NCI-H82 (cell line): ENCODE data around the gene FOXA2.
"Not testable (repeated sequence)": the region's sequence is repeated elsewhere in the genome, so short reads cannot be mapped to it uniquely, and the experiment has no call there.

Experiments used
- DNase-seq: peaks from one replicate; lab custom pipeline; 2025; lab: John Stamatoyannopoulos, UW

FOXA2 gene

DNA sequence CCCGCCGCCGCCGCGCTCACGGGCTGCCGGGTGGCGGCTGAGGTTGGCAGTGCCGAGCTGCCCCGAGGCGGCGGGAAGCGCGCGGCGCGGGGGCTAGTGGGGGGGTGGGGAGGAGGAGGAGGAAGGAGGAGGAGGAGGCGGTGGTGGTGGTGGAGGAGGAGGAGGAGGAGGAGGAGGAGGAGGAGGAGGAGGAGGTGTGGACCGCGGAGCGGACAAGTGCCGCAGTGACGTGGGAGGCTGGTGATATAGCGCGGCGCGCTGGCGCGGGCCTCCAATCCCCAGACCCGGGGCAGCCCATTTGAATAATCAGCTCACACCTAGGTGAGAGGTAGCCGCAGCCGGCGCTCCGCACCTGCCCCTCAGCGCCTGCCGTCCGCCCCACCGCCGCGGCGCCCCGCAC lies at the start of gene FOXA2:
FOXA2 (minus strand) TSS at position 51 of the 400 bp plus-strand sequence. CDS start 294 bp downstream, outside the sequence.
- peak; percentile 10 for DNase-seq

DNA sequence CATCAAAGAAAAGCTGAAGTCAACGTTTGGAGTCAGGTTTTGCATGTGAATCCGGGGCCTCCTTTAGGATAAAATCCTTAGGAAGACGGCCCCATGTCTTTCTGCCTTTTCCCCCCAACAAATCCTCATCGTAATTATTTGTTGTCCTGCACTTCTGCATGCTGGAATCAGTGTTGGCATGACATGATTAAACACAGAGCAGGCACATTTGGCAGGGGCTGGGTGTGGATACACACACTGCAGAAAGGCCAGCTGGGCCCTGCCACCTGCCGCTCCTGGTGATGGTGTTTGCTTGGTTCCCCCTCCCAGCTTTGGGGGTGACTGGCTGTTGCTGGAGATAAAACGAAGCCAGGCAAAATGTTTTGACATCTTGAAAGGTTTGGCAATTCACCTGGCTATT lies 46.3 kb upstream of the FOXA2 start:
- no peak for DNase-seq

DNA sequence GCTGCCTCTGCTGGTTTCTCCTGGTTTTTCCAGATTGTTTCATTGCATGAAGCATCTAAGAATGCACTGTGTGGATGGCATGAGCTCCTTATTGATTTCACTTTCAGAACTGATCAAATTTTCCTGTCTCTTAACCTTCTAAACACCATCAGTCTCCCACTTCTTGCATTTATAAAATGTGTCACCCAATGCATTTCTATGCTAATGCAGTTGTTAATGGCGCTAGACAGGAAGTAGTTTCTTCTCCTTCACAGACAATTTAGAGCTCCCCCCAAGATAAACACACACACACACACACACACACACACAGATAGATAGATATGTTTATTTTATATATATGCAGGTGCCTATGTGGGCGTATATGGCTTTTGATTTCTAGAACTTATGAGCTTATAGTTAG lies 45.6 kb upstream of the FOXA2 start:
- no peak for DNase-seq

DNA sequence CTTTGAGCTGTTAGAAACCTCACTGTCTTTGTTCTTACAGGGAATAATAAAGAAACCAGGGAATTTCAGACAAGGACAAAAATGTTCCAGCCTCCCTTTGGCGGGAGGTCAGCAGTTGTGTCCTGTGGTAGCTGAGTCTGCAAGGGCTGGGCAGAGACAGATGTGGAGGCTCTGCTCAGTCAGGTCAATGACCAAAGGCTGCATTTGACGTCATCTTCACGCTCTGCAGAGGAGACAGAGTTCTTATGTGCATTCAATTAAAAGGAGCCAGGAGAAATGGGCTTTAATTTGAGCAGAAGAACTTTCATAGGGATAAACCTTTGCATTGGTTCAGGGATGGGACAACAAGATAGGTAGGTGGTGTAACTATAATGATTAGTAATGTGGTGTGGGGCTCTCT lies 45.1 kb upstream of the FOXA2 start:
- no peak for DNase-seq

DNA sequence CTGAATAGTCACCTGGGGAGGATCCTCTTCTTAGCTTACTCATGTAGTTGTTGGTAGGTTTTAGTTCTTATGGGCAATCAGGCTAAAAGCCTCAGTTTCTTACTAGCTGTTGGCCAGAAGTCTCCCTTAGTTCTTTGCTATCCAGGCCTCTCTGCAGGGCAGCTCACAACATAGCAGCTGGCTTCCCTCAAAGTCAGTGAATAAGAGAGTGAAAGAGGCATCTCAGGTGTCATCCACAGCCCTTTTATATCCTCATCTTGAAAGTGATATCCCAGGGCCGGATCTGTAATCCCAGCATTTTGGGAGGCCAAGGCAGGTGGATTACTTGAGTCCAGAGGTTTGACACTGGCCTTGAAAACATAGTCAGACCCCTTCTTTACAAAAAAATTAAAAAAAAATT lies 42.1 kb upstream of the FOXA2 start:
- no peak for DNase-seq

DNA sequence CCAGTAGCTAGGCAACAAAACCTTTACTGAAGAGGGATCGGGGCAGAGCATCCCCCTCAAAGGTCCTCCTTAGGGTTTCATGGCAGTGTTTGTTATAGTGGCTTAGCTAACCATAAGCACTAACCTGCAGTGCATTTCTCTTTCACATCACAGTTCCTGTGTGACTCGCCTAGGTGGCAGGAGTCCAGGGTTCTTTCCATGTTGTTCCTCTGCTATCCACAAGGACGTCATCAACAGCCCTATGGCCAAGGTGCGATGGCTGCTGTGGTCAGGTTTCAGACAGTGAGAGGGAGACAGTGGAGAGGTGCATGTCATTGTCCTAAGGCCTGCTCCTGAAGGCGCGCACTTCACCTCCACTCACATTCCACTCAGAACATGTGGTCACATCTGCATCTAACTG lies 38.8 kb upstream of the FOXA2 start:
- no peak for DNase-seq

DNA sequence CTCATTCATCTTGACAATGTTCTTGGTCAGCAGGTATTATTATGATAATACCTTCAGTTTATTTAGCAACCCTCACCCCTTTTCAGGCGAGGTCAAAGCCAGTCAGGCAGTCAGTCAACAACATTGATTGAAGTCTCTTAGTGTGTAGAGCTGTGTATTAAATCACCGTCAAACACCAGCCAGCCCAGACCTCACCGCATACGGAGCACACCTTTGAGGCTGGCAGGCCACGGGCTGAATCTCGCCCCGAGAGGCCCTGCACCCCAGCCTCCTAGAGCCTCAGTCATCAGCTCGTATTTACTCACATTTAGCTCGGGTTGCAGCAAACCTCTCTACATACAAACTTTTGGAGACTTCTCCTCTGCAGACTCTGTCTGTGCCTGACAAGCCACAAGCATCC lies 36.0 kb upstream of the FOXA2 start:
- no peak for DNase-seq

DNA sequence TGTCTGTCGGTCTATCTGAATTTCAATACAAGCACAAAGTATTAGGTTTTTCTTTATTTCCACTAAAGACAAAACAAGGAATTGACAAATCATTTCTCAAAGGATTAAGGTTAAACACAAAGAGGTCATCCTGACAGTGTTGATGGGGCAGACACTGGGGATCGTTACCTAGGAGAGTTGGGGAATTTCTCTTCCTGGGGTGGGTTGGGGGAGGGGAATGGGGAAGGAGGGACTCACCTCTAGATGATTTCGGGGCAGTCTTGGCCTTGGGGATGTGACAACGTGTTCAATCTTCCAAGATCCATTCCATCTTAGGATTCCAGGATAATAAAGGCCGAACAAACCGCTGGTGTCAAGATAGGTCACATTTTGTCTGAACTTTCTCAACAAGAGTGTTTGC lies 35.4 kb upstream of the FOXA2 start:
- DNase-seq = no peak

DNA sequence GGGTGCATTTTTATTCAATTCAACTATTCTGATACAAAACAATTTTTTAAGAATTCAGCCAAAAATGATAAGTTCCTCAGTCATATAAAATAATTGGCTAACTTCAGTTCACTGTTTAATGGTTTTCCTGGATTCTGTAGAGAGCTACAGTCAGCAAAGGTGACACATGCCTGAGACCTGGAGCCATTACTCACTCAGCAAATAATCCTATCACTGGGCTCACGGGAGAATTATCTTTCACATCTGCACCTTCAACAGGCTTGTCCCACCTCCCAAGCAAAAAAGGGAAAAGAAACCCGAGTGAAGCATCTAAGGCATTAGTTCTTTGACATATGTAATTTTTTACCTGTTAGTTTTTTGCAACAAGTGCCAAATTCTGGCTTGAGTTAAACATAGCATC lies 34.9 kb upstream of the FOXA2 start:
- DNase-seq = peak; percentile 12

DNA sequence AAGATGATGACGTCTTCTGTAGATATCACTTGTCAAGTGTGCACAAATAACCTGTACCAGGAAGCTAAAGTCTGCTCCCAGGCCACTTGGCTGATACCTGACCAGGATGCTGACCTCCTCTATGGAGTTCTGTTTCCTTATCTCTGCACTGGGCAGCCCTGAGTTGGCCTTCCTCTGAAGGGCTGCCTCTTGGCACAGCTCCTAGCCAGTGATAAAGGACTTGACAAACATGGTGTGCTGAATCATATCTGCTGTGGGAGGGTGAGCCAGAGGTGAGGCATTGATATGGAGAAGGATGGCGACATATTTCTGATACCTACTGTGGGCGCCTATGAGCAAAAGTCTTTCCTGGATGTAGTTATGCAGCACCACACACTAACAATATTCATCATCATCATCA lies 32.8 kb upstream of the FOXA2 start:
- DNase-seq = no peak

DNA sequence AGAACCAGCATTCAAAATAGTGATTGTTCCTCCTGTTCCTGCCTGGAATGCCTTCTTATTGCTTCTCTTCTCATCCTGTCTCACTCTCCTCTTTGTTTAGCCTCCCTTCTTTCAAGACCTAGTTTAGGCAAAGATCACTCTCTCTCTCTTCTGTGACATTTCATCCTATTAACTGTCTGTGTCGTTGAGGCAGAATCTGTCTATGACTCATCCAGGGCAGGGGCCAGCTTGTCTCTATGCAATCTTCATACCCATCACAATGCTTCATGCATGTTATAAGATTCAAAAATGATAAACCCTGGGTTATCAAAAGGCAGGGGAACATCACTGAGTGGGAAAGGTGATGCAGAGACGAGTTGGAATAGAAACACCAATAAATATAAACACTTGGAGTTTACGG lies 32.2 kb upstream of the FOXA2 start:
- DNase-seq = no peak

DNA sequence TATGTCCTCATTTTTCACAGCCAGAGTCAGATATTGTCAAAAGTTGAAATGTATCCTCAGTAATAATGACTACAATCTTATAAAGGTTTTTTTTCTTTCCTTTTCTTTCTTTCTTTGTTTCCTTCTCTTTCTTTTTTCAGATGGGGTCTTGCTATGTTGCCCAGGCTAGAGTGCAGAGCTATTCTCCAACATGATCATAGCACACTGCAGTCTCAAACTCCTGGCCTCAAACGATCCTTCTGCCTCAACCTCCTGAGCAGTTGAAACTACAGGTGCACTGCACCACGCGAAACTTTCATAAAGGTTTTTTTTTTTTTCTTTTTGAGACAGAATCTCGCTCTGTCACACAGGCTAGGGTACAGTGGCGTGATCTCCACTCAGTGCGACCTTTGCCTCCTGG lies 31.1 kb upstream of the FOXA2 start:
- DNase-seq = no peak

DNA sequence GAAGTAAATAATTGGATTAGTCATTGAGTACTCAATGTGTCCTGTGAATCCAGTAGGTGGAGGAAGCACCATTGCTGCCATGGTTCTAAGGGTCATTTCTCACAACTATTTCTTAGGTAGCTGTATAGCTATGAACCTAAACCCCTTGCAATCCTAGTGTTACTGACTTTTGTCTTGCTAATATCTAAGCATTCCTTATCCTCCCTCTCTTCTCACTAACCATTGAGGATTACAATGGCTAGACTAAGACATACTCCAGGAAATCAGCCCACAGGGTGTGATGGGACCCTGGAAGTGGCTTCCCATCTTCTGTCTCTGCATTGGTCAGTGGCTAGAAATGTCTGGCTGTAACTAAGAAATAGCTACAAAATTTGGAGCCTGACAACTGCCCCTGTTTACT lies 27.3 kb upstream of the FOXA2 start:
- no peak for DNase-seq

DNA sequence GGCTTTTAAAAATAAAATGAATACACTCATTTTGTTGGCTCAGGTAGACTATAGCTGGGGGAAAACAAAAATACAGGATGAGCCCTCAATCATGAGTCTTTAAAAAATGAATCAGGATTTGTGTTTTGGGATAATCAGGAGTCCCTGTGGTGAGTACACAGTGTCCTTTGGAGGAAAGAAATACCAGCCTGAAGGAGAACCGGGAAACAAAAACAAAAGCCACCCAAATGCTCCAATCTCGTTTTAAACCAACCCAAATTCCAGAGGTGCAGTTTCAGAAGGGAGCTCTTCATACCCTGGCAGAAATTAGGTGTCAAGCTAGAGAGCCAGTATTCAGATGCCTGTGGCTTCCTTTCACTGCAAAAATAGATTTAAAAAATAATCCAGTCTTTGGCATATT lies 23.3 kb upstream of the FOXA2 start:
- no peak for DNase-seq

DNA sequence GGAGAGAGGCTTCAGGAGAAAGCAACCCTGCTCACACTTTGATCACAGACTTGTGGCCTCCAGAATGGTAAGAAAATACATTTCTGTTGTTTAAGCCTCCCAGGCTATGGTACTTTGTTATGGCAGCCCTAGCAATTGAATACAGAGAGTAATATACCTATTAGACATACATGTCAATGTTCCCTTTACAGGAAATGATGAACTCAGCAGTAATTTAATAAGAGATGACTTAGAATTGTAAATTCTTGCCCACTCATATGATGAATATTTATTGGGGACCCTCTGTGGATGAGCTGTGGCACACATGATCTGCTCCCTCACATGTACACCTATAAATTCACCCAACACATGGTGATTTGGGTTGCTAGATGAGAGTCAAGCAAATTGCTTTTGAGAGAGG lies 20.4 kb upstream of the FOXA2 start:
- DNase-seq = no peak

DNA sequence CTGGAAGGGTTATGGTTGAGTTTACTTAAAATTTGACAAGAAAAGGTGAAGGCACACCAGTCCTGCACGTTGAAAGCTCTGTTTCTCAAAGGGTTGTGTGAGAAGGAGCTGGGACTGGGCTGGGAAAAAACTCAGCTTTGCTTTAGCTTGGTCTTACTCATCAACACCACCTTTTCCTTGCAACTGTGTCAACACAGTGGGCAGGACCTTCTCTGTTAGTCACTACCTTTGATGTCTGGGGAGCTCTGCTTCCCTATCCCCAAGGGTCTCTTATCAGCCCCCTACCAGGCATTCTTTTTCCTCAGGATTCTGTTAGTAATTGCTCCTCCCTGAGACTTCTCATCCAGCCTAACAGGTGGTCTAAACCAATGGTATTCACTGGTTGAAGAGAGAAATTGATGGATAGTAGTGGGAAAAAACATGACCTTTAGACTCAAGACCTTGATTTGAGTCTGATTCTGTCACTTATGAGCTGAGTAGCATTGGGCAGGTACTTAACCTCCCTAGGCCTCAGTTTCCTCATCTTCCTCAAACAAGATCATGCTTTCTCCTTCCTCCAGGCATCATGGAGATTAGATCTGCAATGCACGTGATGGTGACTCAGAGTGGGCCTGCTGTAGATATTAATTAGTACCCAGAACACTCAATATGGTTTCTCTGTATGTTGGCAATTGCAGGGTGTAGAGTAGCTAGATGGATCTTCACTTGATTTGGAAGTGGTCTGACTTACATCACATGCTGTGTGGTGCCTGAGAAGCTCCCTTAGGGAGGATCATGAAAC lies 17.2 kb upstream of the FOXA2 start:
- no peak for DNase-seq

DNA sequence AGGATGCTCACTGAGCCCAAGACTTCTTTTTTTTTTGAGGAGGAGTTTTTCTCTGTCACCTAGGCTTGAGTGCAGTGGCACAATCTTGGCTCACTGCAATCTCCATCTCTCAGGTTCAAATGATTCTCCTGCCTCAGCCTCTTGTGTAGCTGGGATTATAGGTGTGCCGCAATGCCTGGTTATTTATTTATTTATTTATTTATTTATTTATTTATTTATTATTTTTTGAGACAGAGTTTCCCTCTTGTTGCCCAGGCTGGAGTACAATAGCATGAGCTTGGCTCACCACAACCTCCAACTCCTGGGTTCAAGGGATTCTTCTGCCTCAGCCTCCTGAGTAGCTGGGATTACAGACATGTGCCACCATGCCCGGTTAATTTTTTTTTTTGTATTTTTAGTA lies 14.9 kb upstream of the FOXA2 start:
- DNase-seq = not testable (repeated sequence)

DNA sequence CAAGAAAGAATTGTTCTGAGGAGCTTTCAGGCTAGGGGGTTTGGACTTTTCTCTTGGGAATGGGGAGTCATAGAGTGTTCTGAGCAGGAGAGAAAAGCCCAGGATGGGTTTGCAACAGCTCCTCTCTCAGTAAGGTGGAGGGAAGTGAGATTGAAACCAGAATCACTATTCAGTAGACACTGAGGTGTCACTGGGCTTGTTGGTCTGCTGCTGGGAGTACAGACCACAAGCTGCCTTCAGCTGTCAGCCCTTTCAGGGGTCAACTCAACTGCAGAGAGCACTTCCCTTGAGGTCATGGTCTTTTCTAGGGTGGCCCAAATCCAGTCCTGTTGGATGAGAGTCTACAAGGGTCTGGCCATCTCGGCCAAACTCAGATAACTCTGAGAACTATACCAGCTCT lies 12.9 kb upstream of the FOXA2 start:
- no peak for DNase-seq

DNA sequence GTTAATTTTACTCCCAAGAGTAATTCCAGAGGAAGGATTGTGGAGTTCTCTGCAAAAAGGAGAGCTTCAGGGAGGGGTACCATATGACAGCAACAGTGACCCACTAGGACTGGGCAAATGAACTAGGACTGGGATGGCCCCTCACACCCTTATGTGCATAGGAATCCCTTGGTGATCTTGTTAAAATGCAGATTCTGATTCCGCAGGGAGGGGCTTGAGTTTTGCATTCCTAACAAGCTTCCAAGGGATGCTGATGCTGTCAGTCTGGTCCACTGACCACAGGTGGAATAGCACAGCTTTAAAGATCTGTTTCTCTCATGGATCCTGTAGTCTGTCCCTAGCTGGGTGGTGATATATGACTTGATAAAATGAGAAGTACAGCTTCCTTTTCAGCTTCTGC lies 6.3 kb upstream of the FOXA2 start:
- peak; percentile 27 for DNase-seq

DNA sequence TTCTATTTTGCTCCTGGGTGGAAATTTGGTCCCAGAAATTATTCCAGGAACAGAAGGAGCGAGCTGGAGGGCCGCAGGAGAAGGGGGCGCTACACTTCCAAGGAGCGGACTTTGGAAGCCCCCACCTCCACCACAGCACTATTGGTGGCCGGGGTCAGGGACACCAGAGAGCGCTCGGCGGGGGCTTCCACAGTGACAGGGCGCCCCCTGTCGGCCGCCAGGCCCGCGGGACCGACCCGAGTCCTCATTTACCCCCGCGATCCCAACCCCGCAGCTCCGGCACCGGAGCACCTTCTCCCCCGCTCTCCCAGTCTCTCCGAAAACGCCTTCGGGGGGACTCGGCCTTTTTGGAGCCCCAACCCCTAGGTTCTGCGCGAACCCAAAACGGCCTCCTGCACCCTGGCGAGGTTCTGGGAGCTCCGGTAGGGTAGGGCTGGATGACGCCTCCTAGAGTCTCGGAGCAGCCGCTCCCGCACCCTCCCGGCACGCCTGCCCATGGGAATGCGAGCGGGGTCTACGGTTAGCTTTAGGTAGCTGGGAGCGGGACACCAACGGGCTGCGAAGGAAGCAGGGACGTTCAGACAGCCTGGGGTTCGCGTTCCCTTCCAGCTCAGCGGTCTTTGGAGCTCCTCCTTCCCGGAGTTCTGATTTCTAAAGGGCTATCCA lies 2.4 kb upstream of the FOXA2 start:
- DNase-seq = peak; percentile 70

DNA sequence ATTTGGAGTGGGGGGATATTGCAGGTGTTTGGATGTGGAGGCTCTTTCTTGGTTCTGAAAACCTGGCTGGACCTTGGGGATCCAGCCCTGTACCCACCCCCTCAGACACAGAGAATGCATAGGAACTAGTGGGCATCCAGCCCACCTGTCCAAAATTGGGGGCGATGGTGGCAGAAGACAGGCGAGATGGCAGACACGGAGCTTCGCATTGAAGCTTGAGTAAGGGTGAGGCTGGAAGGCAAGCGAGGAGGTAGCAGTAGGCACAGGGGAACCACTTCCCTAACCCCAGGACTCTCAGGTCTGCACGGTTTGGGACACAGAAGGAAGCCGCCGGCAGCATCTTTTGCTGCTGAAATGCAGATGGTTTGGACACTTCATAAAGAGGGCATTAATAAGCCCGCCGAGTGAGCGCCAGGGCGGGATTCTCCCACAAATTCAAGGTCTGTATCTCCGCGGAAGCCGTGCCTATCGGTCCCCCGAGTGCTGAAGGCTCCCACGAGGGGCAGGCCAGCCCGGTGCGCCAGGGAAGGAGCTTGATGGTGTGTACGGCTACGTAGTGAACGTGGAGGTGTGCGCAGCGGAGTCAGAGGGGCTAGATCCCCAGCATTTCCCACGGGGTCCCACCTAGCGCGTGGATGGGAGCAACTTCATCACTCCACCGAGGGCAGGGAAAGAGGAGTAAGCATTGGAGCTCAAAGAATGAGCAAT lies 1.6 kb upstream of the FOXA2 start:
- DNase-seq = no peak

DNA sequence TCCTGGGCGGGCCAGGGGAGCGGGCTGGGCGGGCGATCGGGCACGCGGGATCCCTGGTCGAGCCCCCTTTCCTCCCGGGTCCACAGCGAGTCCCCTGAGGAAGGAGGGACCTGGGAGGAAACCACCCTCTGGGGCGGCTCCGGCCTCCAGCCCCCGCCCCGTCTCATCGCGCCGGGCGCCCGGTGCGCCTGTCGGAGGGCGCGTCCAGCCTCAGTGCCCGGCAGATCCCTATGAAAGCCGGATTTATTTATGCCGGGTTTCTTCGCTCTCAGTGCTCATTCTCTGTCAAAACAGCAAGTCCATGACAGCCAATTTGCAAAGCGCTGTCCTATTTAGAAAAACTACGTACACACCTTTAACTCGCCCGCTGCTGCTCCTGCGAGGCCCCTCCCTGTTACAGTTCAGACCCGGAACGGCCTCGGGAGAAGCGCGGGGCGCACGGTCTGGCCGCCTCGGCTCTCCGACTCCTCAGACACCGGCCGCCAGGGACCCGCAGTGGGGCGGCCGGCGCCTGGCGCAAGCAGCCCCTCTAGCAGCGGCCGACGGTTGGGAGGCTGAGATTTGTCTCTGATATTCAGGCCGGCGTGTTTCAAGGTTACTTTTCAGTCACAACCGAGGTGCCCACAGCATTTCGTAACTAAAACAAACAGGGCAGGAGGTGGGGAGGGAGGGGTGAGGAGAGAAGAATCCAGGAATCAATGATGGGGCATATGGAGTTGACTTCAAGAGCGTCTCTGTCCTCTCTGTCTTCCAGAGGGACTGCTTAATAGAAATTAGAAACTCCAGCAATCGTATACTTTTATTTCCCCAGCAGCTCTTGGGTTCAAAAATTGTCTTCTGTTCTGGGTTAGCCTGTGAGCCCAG lies 782 bp upstream of the FOXA2 start:
- no peak for DNase-seq
